ENCODE data around the gene WFS1.
A peak's percentile ranks its signal among the peaks of the same experiment; 100 is the strongest.

The WFS1 gene

GRCh38 chr4:6280365-6280996 is 10.8 kb downstream of the WFS1 start:
- TF ChIP-seq JUND (IDR thresholded peaks at IDR 0.05; ENCODE audit: low read depth), result no peak
- peak; percentile 48 to 85 for DNase-seq (ENCODE audit: low read depth in 1 of 2, low spot score in 1 of 2)
- in situ Hi-C loops (cut with HindIII; ENCODE audit: low pct_unique_long_range_greater_than_20kb, low sequenced_read_pairs), result no loop called here

- no peak for TF ChIP-seq JUND (IDR thresholded peaks at IDR 0.05; ENCODE audit: low read depth)
- no peak for DNase-seq (ENCODE audit: low read depth in 1 of 2, low spot score in 1 of 2)
- in situ Hi-C loops (cut with HindIII; ENCODE audit: low pct_unique_long_range_greater_than_20kb, low sequenced_read_pairs), result no loop called here
Observed at GRCh38 chr4:6281436-6282313, 12.0 kb downstream of the WFS1 start.

- peak; percentile 31 to 57 for DNase-seq (ENCODE audit: low read depth in 1 of 2, low spot score in 1 of 2)
- no peak for TF ChIP-seq JUND (IDR thresholded peaks at IDR 0.05; ENCODE audit: low read depth)
- in situ Hi-C loops (cut with HindIII; ENCODE audit: low pct_unique_long_range_greater_than_20kb, low sequenced_read_pairs), result no loop called here
Observed at GRCh38 chr4:6282314-6282771, 12.7 kb downstream of the WFS1 start.

GRCh38 chr4:6283282-6283681 is 13.6 kb downstream of the WFS1 start:
- no peak for TF ChIP-seq JUND (IDR thresholded peaks at IDR 0.05; ENCODE audit: low read depth)
- DNase-seq (ENCODE audit: low read depth in 1 of 2, low spot score in 1 of 2), result no peak
- in situ Hi-C loops (cut with HindIII; ENCODE audit: low pct_unique_long_range_greater_than_20kb, low sequenced_read_pairs), result no loop called here

DNA sequence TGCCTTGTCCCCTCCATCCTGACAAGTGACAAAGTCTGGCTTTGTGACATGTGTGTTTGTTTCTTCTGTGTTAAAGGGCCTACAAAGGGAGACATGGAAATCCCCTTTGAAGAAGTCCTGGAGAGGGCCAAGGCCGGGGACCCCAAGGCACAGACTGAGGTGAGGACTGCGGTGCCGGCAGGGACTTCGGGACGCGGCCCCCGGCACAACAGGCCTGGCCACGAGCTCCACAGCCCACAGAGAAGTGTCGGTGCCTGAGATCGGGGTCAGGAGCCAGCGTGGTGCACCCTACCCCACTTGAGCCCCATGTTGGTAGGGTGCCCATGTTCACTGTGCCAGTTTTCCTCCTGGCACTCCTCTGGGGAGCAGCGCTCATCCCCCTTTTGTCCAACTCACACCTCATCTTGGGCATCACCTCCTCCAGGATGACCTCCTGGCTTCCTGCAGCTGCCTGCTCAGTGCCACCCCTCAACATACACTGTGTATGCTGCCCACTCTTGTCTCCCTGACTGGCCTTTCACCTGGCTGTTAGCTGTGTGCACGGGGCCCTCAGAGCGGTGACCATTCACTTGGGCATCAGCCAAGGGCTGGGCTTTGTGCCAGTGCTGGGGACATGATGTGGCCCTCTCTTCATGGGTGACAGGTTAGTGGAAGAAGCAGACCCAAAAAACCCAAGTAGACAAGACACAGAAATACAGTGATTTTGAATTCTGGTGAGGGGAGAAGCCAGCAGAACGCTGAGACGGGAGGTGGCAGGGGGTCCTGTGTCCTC is 17.6 kb downstream of the WFS1 start:
- TF ChIP-seq JUND (IDR thresholded peaks at IDR 0.05; ENCODE audit: low read depth), result no peak
- DNase-seq (ENCODE audit: low read depth in 1 of 2, low spot score in 1 of 2), result no peak
- in situ Hi-C loops (cut with HindIII; ENCODE audit: low pct_unique_long_range_greater_than_20kb, low sequenced_read_pairs), result no loop called here

- in situ Hi-C loops (cut with HindIII; ENCODE audit: low pct_unique_long_range_greater_than_20kb, low sequenced_read_pairs), result no loop called here
- no peak for TF ChIP-seq JUND (IDR thresholded peaks at IDR 0.05; ENCODE audit: low read depth)
- DNase-seq (ENCODE audit: low read depth in 1 of 2, low spot score in 1 of 2), result no peak
Observed at GRCh38 chr4:6288342-6288741, 18.7 kb downstream of the WFS1 start.

- no peak for TF ChIP-seq JUND (IDR thresholded peaks at IDR 0.05; ENCODE audit: low read depth)
- in situ Hi-C loops (cut with HindIII; ENCODE audit: low pct_unique_long_range_greater_than_20kb, low sequenced_read_pairs), result no loop called here
- no peak for DNase-seq (ENCODE audit: low read depth in 1 of 2, low spot score in 1 of 2)
Observed at GRCh38 chr4:6288871-6289270, 19.2 kb downstream of the WFS1 start.

DNA sequence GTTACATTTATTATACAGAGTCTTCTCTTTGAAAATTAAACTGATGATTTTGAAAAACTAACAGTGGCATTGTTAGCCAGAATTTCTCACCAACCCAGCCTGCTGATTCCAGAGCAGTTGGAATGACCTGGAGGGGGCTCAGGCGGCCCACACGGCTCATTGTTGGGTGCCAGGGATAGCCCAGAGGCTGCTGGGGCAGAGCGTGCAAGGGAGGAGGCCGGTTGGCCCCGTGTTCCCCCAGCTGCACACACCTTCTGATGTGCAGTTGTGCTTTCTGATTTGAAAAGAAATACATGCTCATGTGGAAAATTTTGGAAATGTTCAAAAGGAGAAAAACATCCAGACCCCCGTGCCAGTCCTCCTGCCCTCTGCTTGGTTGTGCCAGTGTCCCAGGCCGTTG is 20.6 kb downstream of the WFS1 start:
- in situ Hi-C loops (cut with HindIII; ENCODE audit: low pct_unique_long_range_greater_than_20kb, low sequenced_read_pairs), result no loop called here
- no peak for TF ChIP-seq JUND (IDR thresholded peaks at IDR 0.05; ENCODE audit: low read depth)
- DNase-seq (ENCODE audit: low read depth in 1 of 2, low spot score in 1 of 2), result no peak

DNA sequence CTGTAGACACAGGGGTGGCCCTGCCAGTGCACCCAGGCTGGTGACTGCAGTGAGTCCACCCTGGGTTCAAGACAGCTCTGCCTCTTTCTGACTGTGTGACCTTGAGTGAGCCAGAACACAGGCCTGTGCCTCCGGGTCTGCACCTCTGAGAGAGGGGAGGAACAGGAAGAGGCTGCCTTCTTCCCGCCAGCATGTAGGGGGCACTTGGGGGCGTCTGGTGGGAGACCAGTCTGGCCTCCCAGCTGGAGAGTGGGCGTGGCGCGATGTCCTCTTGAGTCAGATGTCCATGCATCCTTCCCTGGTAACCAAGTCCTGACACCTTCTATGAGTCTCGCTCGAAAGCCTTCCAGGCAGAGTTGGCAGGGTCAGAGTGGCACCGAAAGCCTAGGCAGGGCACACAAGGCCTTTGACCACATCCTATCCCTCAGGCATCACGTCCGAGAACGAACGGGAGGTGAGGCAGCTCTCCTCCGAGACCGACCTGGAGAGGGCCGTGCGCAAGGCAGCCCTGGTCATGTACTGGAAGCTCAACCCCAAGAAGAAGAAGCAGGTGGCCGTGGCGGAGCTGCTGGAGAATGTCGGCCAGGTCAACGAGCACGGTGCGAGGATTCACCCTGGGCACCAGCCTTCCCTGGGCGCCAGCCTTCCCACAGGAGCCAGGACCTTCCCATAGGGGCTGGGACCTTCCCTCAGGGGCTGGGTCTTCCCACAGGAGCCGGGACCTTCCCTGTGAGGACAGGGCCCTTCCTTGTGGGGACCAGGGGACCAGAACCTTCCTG is 21.3 kb downstream of the WFS1 start:
- in situ Hi-C loops (cut with HindIII; ENCODE audit: low pct_unique_long_range_greater_than_20kb, low sequenced_read_pairs), result no loop called here
- no peak for TF ChIP-seq JUND (IDR thresholded peaks at IDR 0.05; ENCODE audit: low read depth)

GRCh38 chr4:6291784-6292297 is 22.2 kb downstream of the WFS1 start:
- DNase-seq (ENCODE audit: low read depth in 1 of 2, low spot score in 1 of 2), result no peak
- in situ Hi-C loops (cut with HindIII; ENCODE audit: low pct_unique_long_range_greater_than_20kb, low sequenced_read_pairs), result no loop called here
- no peak for TF ChIP-seq JUND (IDR thresholded peaks at IDR 0.05; ENCODE audit: low read depth)

More for the DNA sequence above, 21.3 kb downstream of the WFS1 start:
- no peak for DNase-seq (ENCODE audit: low read depth in 1 of 2, low spot score in 1 of 2)

DNA sequence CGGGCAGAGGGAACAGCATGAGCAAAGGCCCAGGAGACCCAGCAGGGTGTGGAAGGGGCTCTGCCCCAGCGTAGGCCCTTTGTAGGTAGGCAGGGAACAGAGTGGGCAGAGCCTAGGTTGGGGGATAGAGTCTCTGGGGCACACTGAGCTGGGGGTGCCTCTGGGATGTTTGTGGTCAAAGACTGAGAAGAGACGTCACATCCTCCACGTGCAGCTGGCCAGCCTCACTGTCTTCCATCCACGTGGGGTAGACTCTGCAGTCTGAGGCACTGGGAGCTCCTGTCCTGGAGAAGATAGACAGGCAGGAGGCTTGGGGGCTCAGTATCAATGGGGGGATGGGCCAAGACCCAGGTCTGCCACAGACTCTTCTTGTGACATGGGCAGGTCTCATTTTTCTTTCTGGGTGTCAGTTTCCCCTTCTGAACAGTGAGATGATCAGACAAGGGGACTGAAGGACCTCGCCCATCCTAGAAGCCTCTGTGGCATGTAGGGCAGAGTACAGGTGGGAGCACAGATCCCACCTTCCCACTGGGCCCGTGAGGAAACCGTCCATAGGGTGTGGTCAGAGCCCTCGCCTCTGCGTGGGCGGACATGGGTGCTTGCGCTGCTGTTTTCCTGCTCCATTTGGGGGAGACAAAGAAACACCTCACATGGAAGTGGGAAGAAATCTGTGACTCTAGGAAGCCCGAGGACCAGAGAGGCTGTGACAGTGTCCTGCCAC is 22.9 kb downstream of the WFS1 start:
- no peak for DNase-seq (ENCODE audit: low read depth in 1 of 2, low spot score in 1 of 2)
- no peak for TF ChIP-seq JUND (IDR thresholded peaks at IDR 0.05; ENCODE audit: low read depth)
- in situ Hi-C loops (cut with HindIII; ENCODE audit: low pct_unique_long_range_greater_than_20kb, low sequenced_read_pairs), result no loop called here

All from T47D (cell line).